ENCODE results near the gene C1orf21. TPM values are rescaled to one million over a fixed set of nuclear protein-coding genes. Genes with fewer than 3 reads are reported as not detected.

The C1orf21 gene
- total and polyA plus RNA-seq, 2 donors (not counting 1 experiment from before 2014, with no cell fraction given): 53.0 to 95.4 TPM

- Histone ChIP-seq H3K9ac (ENCODE audit: insufficient read depth, low read length) (peak overlapping the region; percentile 4), H3K4me1 (ENCODE audit: control insufficient read depth, extremely low read depth, insufficient read depth, low read length) (peaks cover 4% of the 10 kb centered on the region), H3K4me3 (replicated peaks in 1 of 4; ENCODE audit: control extremely low read depth in 1 of 4, insufficient read depth in 1 of 4, low read depth in 3 of 4, low read length in 4 of 4) (peak overlapping the region; percentile 10 to 40 (median 39)), H3K4me2 (ENCODE audit: extremely low read depth, insufficient read depth, low read length) (peak overlapping the region; percentile 84), H3K9me3 (ENCODE audit: control insufficient read depth, insufficient read depth, low read depth, low read length) (no peaks in the 10 kb centered on the region), H3K36me3 (ENCODE audit: control insufficient read depth, insufficient read depth, low read length) (no peaks in the 10 kb centered on the region), H2AFZ (ENCODE audit: low read length) (peak overlapping the region; percentile 91), H3K27me3 (ENCODE audit: control insufficient read depth, insufficient read depth, low read length) (no peaks in the 10 kb centered on the region), H3K79me2 (ENCODE audit: control insufficient read depth, insufficient read depth, low read length) (no peaks in the 10 kb centered on the region), H4K20me1 (ENCODE audit: control insufficient read depth, extremely low read depth, insufficient read depth, low read length) (no peaks in the 10 kb centered on the region), H3K27ac (ENCODE audit: insufficient read depth, low read length) (no peak overlapping the region)
- DNase-seq (ENCODE audit: low read depth in 2 of 2): peak; percentile 58 to 78
- TF ChIP-seq EZH2 (IDR thresholded peaks at IDR 0.05; ENCODE audit: low read length, missing control alignments): no peak
- TF ChIP-seq, protein P1, sequence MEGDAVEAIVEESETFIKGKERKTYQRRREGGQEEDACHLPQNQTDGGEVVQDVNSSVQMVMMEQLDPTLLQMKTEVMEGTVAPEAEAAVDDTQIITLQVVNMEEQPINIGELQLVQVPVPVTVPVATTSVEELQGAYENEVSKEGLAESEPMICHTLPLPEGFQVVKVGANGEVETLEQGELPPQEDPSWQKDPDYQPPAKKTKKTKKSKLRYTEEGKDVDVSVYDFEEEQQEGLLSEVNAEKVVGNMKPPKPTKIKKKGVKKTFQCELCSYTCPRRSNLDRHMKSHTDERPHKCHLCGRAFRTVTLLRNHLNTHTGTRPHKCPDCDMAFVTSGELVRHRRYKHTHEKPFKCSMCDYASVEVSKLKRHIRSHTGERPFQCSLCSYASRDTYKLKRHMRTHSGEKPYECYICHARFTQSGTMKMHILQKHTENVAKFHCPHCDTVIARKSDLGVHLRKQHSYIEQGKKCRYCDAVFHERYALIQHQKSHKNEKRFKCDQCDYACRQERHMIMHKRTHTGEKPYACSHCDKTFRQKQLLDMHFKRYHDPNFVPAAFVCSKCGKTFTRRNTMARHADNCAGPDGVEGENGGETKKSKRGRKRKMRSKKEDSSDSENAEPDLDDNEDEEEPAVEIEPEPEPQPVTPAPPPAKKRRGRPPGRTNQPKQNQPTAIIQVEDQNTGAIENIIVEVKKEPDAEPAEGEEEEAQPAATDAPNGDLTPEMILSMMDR (conservative IDR thresholded peaks at IDR 0.05 in 1 of 2, IDR thresholded peaks at IDR 0.05 in 1 of 2; ENCODE audit: low read depth in 1 of 2, low read length in 2 of 2): peak; percentile 88 to 94
These were observed 277.3 kb downstream of the C1orf21 start for GRCh38 chr1:184664042-184664660.

DNA sequence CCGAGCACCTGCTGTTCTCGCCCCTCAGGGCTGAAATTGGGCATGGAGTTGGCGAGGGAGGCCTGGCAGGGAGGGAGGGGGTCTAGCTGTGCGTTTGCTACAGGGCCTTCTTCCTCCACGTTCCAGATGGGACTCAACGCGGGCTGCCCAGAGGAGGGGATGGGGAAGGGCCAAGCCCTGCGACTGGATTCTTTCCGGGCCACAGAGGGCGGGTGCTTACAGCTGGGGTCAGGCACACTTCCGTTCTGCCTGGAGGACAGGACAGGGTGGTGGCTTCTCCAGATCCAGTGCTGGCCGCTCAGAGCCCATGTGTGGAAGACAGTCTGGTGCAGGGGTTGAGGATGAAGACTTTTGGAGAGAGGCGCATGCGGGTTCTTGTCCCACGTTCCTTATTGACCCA lies 277.8 kb downstream of the C1orf21 start:
- H3K4me2 ChIP-seq (ENCODE audit: extremely low read depth, insufficient read depth, low read length): no peak overlapping the region
- DNase-seq (ENCODE audit: low read depth in 2 of 2): no peak
- peaks cover 4% of the 10 kb centered on the region for H3K4me1 ChIP-seq (ENCODE audit: control insufficient read depth, extremely low read depth, insufficient read depth, low read length)
- no peak overlapping the region for H3K27ac ChIP-seq (ENCODE audit: insufficient read depth, low read length)
- no peaks in the 10 kb centered on the region for H3K36me3 ChIP-seq (ENCODE audit: control insufficient read depth, insufficient read depth, low read length)
- H3K4me3 ChIP-seq (replicated peaks in 1 of 4; ENCODE audit: control extremely low read depth in 1 of 4, insufficient read depth in 1 of 4, low read depth in 3 of 4, low read length in 4 of 4): no peak overlapping the region
- H3K27me3 ChIP-seq (ENCODE audit: control insufficient read depth, insufficient read depth, low read length): no peaks in the 10 kb centered on the region
- TF ChIP-seq, protein P1 (conservative IDR thresholded peaks at IDR 0.05 in 1 of 2, IDR thresholded peaks at IDR 0.05 in 1 of 2; ENCODE audit: low read depth in 1 of 2, low read length in 2 of 2): no peak
- TF ChIP-seq EZH2 (IDR thresholded peaks at IDR 0.05; ENCODE audit: low read length, missing control alignments): no peak
- no peaks in the 10 kb centered on the region for H3K79me2 ChIP-seq (ENCODE audit: control insufficient read depth, insufficient read depth, low read length)
- no peak overlapping the region for H2AFZ ChIP-seq (ENCODE audit: low read length)
- H3K9ac ChIP-seq (ENCODE audit: insufficient read depth, low read length): no peak overlapping the region
- H3K9me3 ChIP-seq (ENCODE audit: control insufficient read depth, insufficient read depth, low read depth, low read length): no peaks in the 10 kb centered on the region
- no peaks in the 10 kb centered on the region for H4K20me1 ChIP-seq (ENCODE audit: control insufficient read depth, extremely low read depth, insufficient read depth, low read length)

DNA sequence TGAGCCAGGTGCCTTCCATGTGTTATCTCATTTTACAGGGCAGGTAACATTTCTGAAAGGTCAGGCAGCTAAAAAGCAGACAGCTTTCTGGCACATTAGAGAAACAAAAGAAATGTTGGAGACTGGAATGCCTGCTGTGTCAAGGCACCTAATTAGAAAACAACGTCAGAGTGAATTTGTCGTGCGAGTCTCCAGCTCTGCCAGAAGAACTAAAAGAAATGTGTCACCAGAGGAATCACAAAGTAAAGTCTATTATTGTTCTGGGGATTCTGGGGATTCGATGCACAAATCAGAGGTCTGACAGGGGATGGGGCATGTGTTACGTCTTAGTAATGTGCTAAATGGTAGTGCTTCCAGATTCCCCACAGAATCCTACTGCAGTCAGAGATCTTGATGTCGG lies 278.5 kb downstream of the C1orf21 start:
- peaks cover 4% of the 10 kb centered on the region for H3K4me1 ChIP-seq (ENCODE audit: control insufficient read depth, extremely low read depth, insufficient read depth, low read length)
- no peaks in the 10 kb centered on the region for H4K20me1 ChIP-seq (ENCODE audit: control insufficient read depth, extremely low read depth, insufficient read depth, low read length)
- H2AFZ ChIP-seq (ENCODE audit: low read length): no peak overlapping the region
- H3K4me2 ChIP-seq (ENCODE audit: extremely low read depth, insufficient read depth, low read length): no peak overlapping the region
- no peaks in the 10 kb centered on the region for H3K36me3 ChIP-seq (ENCODE audit: control insufficient read depth, insufficient read depth, low read length)
- no peaks in the 10 kb centered on the region for H3K9me3 ChIP-seq (ENCODE audit: control insufficient read depth, insufficient read depth, low read depth, low read length)
- TF ChIP-seq EZH2 (IDR thresholded peaks at IDR 0.05; ENCODE audit: low read length, missing control alignments): no peak
- TF ChIP-seq, protein P1 (conservative IDR thresholded peaks at IDR 0.05 in 1 of 2, IDR thresholded peaks at IDR 0.05 in 1 of 2; ENCODE audit: low read depth in 1 of 2, low read length in 2 of 2): no peak
- H3K79me2 ChIP-seq (ENCODE audit: control insufficient read depth, insufficient read depth, low read length): no peaks in the 10 kb centered on the region
- no peak overlapping the region for H3K9ac ChIP-seq (ENCODE audit: insufficient read depth, low read length)
- no peak overlapping the region for H3K4me3 ChIP-seq (replicated peaks in 1 of 4; ENCODE audit: control extremely low read depth in 1 of 4, insufficient read depth in 1 of 4, low read depth in 3 of 4, low read length in 4 of 4)
- H3K27ac ChIP-seq (ENCODE audit: insufficient read depth, low read length): no peak overlapping the region
- no peaks in the 10 kb centered on the region for H3K27me3 ChIP-seq (ENCODE audit: control insufficient read depth, insufficient read depth, low read length)
- DNase-seq (ENCODE audit: low read depth in 2 of 2): no peak

Data from fibroblast of lung (primary cell).